A673 (cell line): ENCODE results near the gene RNPEP. TPM values are rescaled to one million over a fixed set of nuclear protein-coding genes. Genes with fewer than 3 reads are reported as not detected.
A peak's percentile ranks its signal among the peaks of the same experiment; 100 is the strongest.

Experiments
- BruUV-seq: library from RNA; stranded (reverse); fragments of 400-500 nt; replicated peaks from 2 replicates; lab custom pipeline; 2021; lab: Mats Ljungman, UMichigan
- CTCF ChIA-PET: fragments of 300-600 bp; sonication (Branson Sonifier 250); formaldehyde crosslinking; loops from one replicate; lab custom pipeline; 2022; ENCODE audit warnings: antibody characterized with exemption; lab: Charles Lee
- POLR2A ChIA-PET: fragments of 300-600 bp; sonication (Branson Sonifier 250); formaldehyde crosslinking; loops from one replicate; lab custom pipeline; 2022; ENCODE audit warnings: antibody characterized with exemption; ENCODE audit not compliant: low non-redundant PET; lab: Charles Lee
- DNase-seq: peaks from one replicate; pipeline ENCODE4 v3.0.0-alpha.2; 2015; ENCODE audit warnings: low spot score
- H3K27ac ChIP-seq: fragments of 200-600 bp; sonication (generic); 2 replicates; pipeline ENCODE4 v1.5.1; 2016; ENCODE audit warnings: mixed run types, low read depth, mild to moderate bottlenecking, mixed read lengths, antibody characterized with exemption, low read length; ENCODE audit not compliant: poor library complexity, severe bottlenecking
- H3K27me3 ChIP-seq: fragments of 200-600 bp; sonication (generic); replicated peaks from 2 replicates; pipeline ENCODE4 v1.6.1; 2017; ENCODE audit warnings: mixed run types, low read depth, mild to moderate bottlenecking, mixed read lengths, antibody characterized with exemption, low read length; ENCODE audit not compliant: insufficient read depth, poor library complexity
- H3K36me3 ChIP-seq: fragments of 200-600 bp; sonication (generic); 2 replicates; pipeline ENCODE4 v1.6.1; 2016; ENCODE audit warnings: mixed run types, mild to moderate bottlenecking, mixed read lengths, antibody characterized with exemption, low read length; ENCODE audit not compliant: insufficient read depth, poor library complexity, severe bottlenecking
- H3K4me1 ChIP-seq: fragments of 200-600 bp; sonication (generic); 2 replicates; pipeline ENCODE4 v1.6.1; 2017; ENCODE audit warnings: mixed run types, mild to moderate bottlenecking, mixed read lengths, antibody characterized with exemption, low read length; ENCODE audit not compliant: insufficient read depth, poor library complexity, severe bottlenecking
- H3K4me3 ChIP-seq: fragments of 200-600 bp; sonication (generic); 2 replicates; pipeline ENCODE4 v1.5.1; 2016; ENCODE audit warnings: low read depth, mixed run types, mild to moderate bottlenecking, mixed read lengths, low read length; ENCODE audit not compliant: poor library complexity, severe bottlenecking
- H3K9me3 ChIP-seq: fragments of 200-600 bp; sonication (generic); 2 replicates; pipeline ENCODE4 v1.6.1; 2016; ENCODE audit warnings: mixed run types, low read depth, mild to moderate bottlenecking, mixed read lengths, antibody characterized with exemption, low read length; ENCODE audit not compliant: poor library complexity, severe bottlenecking
- CTCF ChIP-seq: fragments of 300-800, 200-600 bp; sonication (generic); conservative IDR thresholded peaks from 2 replicates; pipeline ENCODE4 v1.5.1; 2017; ENCODE audit warnings: low read depth, mild to moderate bottlenecking, antibody characterized with exemption, low read length, moderate library complexity, mixed read lengths
- EZH2 ChIP-seq: fragments of 200-600 bp; sonication (generic); IDR thresholded peaks from 2 replicates; pipeline ENCODE4 v1.6.1; 2017; ENCODE audit warnings: borderline replicate concordance, low read depth, mild to moderate bottlenecking, mixed read lengths, antibody characterized with exemption, low read length; ENCODE audit not compliant: poor library complexity, severe bottlenecking
- intact Hi-C: fragments of 100-400 bp; cut with micrococcal nuclease; formaldehyde crosslinking; loops from one replicate; pipeline ENCODE4 v1.10.0; 2022; ENCODE audit not compliant: unreplicated experiment
- total RNA-seq: library from RNA; stranded (reverse); gene quantifications from 2 replicates; pipeline ENCODE4 v1.2.3, GENCODE V29; 2021

The RNPEP gene
- total RNA-seq, 1 experiment from 2014 or later: 59.3 TPM

DNA sequence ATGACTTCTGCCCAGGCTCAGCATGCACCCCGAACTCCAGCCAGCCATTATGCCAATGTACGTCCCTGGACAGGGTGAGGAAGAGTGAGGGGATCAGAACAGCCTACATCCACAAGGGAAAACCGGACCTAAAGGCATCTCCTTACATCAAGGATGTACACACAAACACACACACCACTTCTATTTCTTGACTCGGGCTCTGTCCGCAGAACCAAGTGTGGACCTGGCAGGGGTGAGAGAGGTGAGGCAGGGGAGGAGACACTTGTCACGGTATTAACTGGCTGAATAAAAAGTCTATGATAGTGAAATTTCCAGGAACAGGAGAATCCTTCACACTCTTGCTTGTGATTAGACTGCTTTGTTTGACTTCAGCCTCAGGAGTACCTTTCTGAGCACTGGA lies 38.4 kb upstream of the RNPEP start:
- no peak for TF ChIP-seq CTCF
- TF ChIP-seq EZH2: no peak
- POLR2A ChIA-PET: no interaction called here
- intact Hi-C loops: no loop called here

DNA sequence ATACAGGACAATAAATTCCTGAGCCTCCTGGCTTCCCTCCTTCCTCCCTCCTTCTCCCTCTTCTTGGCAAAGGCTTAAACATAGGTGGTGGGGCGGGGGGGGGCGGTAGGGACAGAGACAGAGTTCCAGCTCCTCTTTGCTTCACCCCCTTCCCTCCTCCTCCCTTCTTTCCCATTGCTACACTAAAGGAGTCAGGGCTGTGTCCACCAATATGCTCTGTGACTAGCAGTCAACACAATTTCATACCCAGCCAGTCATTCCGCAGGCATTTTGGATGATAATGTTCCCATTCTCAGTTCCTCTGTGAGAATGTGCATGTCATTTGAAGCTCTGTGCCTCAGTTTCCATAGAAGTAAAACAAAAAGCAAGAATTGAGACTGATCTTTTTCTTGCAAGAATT lies 37.8 kb upstream of the RNPEP start:
- no TSS peak for BruUV-seq
- no peak for DNase-seq
- Histone ChIP-seq H3K4me1 (peaks cover 8% of the 10 kb centered on the region), H3K27ac (no peak overlapping the region), H3K27me3 (no peaks in the 10 kb centered on the region), H3K36me3 (no peaks in the 10 kb centered on the region), H3K4me3 (no peak overlapping the region), H3K9me3 (no peaks in the 10 kb centered on the region)
- TF ChIP-seq EZH2 (no peak), CTCF (no peak)
- ChIA-PET POLR2A (no interaction called here), CTCF (interaction anchor here (0.5 kb wide), 1 partner anchor 50 kb away, joined by 3 read pairs; no protein-coding TSS in a partner anchor)
- intact Hi-C loops: no loop called here

More for the DNA sequence above, 38.4 kb upstream of the RNPEP start:
- Histone ChIP-seq H3K27ac (no peak overlapping the region), H3K4me3 (no peak overlapping the region), H3K36me3 (no peaks in the 10 kb centered on the region), H3K9me3 (no peaks in the 10 kb centered on the region), H3K27me3 (no peaks in the 10 kb centered on the region), H3K4me1 (peaks cover 8% of the 10 kb centered on the region)
- BruUV-seq: no TSS peak
- DNase-seq: no peak
- CTCF ChIA-PET: no interaction called here

DNA sequence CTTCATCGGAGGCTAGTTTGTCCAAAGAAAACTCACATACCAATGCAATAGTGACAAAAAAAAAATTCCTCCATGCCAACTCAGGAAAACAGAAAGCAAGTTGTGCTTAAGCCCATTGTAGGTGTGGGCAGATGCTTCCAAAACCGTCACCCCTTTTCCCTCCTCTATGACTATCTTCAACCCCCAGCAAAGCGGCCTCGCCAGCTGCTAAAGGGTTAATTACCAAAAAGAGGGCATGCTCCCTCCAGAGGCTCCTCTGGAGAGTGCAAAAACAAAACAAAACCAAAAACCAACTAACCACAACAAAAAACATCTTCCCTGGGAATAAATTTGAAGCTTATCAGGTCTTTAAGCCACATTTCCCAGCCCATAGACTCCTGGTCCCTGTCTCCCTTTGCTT lies 37.3 kb upstream of the RNPEP start:
- H3K36me3 ChIP-seq: no peaks in the 10 kb centered on the region
- H3K4me1 ChIP-seq: peaks cover 8% of the 10 kb centered on the region
- peak; percentile 34 for DNase-seq
- POLR2A ChIA-PET: no interaction called here
- H3K27ac ChIP-seq: no peak overlapping the region
- H3K27me3 ChIP-seq: no peaks in the 10 kb centered on the region
- BruUV-seq: no TSS peak
- intact Hi-C loops: no loop called here
- no peaks in the 10 kb centered on the region for H3K9me3 ChIP-seq
- CTCF ChIA-PET: interaction anchor here (0.5 to 1.0 kb wide), 3 partner anchors 15 to 51 kb away, joined by 3 read pairs; no protein-coding TSS in a partner anchor
- no peak for TF ChIP-seq EZH2
- peak; percentile 51; the same call in 1 of the 2 replicates for TF ChIP-seq CTCF
- no peak overlapping the region for H3K4me3 ChIP-seq
